Skeletal muscle tissue (tissue), 4 donors: ENCODE results near the gene MRPS17. TPM values are rescaled to one million over a fixed set of nuclear protein-coding genes. Genes with fewer than 3 reads are reported as not detected.

Source experiments
- H3K27ac ChIP-seq: one replicate; pipeline ENCODE4 v1.7.0; 2013; ENCODE audit warnings: mild to moderate bottlenecking, low read depth, low read length, inconsistent platforms
- H3K27me3 ChIP-seq, 3 donors: one replicate each; pipeline ENCODE4 v1.7.0; 2013; ENCODE audit warnings: low read length in 3 of 3; ENCODE audit not compliant: control insufficient read depth in 3 of 3, insufficient read depth in 3 of 3
- H3K36me3 ChIP-seq, 3 donors: one replicate each; pipeline ENCODE4 v1.7.0; 2013; ENCODE audit warnings: low read length in 3 of 3; ENCODE audit not compliant: control insufficient read depth in 3 of 3, insufficient read depth in 3 of 3
- H3K4me1 ChIP-seq, 3 donors: one replicate each; pipeline ENCODE4 v1.7.0; 2013; ENCODE audit warnings: low read length in 3 of 3, mild to moderate bottlenecking in 3 of 3; ENCODE audit not compliant: control insufficient read depth in 3 of 3, insufficient read depth in 3 of 3
- H3K4me3 ChIP-seq, 3 donors: one replicate each; pipeline ENCODE4 v1.7.0; 2013; ENCODE audit warnings: low read length in 3 of 3
- H3K9ac ChIP-seq, 3 donors: one replicate each; pipeline ENCODE4 v1.7.0; 2013; ENCODE audit warnings: low read length in 3 of 3, mild to moderate bottlenecking in 3 of 3, moderate library complexity in 2 of 3, low read depth in 1 of 3
- H3K9me3 ChIP-seq, 3 donors: one replicate each; pipeline ENCODE4 v1.7.0; 2013; ENCODE audit warnings: low read length in 3 of 3; ENCODE audit not compliant: control insufficient read depth in 3 of 3
- total RNA-seq: library from RNA; depleted of rRNA; stranded (reverse); fragments of >200 nt; gene quantifications from one replicate; pipeline ENCODE4 v1.2.3, GENCODE V29; 2014
- donor health status: Osteomylitis.

Gene MRPS17
- total RNA-seq, 1 donor from 2014 or later, result 22.4 TPM

DNA sequence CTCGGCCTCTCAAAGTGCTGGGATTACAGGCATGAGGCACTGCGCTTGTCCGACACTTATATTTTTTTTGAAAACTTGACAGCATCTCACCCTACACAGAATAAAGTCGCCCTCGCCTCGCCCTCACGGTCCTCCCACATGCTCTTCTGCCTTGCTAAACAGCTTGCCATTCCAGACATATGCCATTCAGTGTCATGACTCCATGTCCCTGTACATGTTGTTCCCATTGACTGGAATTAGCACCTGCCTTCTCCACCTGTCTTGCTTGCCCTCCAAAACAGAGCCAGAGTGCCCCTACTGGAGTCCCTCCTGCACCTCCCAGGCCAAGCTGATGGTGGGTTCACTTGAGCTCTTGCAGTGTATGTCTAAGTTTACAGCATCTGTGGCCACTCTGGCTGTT is 18.9 kb downstream of the MRPS17 start:
- peaks cover 39 to 65% (median 52%) of the 10 kb centered on the region in 3 donors for H3K4me1 ChIP-seq
- peak overlapping the region in 2 of 3 donors; percentile 42 to 78 for H3K9ac ChIP-seq
- H3K4me3 ChIP-seq, result peak overlapping the region; percentile 15 to 52 (median 47)
- H3K27ac ChIP-seq, result peak overlapping the region; percentile 88
- H3K27me3 ChIP-seq, result no peaks in the 10 kb centered on the region
- no peaks in the 10 kb centered on the region for H3K9me3 ChIP-seq
- peaks cover 0 to 6% (median 4%) of the 10 kb centered on the region in 3 donors for H3K36me3 ChIP-seq

DNA sequence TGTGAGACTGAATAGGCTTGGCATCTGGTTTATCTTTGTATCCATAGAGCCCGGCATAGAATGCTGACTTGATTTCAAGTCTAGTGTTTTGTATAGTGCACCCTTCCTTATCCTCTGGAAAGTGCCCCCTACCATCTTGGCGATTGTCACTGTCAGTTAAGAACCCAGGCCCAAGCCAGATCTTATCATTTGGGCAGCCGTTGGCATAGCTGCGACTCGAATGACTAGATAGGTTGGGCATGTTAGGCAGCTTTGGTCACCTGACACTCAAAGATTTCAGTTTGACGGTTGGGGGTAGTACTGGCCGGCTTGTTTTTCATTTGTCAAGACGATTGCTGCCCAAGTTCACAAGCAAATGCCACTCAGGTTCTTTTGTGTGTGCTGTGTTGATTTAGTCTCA is 19.3 kb downstream of the MRPS17 start:
- H3K27me3 ChIP-seq, result no peaks in the 10 kb centered on the region
- H3K9me3 ChIP-seq, result no peaks in the 10 kb centered on the region
- peak overlapping the region; percentile 42 to 78 (median 47) for H3K9ac ChIP-seq
- H3K36me3 ChIP-seq, result peaks cover 0 to 6% (median 4%) of the 10 kb centered on the region in 3 donors
- H3K4me1 ChIP-seq, result peaks cover 36 to 64% (median 52%) of the 10 kb centered on the region in 3 donors
- H3K4me3 ChIP-seq, result peak overlapping the region; percentile 31 to 52 (median 47)
- peak overlapping the region; percentile 88 for H3K27ac ChIP-seq

DNA sequence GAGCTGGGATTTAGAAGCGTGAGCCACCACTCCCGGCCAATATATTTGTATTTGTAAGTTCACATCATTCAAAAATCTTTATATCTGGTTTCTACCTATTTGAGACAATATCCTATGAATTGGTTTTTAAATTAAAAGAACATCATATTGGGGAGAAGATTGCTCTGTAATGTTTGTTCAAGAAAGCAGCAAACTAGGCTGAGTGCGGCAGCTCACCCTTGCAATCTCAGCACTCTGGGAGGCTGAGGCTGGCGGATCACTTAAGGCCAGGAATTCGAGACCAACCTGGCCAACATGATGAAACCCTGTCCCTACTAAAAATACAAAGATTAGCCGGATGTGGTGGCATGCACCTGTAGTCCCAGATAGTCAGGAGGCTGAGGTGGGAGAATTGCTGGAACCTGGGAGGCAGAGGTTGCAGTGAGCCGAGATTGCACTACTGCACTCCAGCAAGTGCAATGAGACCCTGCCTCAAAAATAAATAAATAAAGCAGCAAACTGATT is 22.1 kb downstream of the MRPS17 start:
- no peaks in the 10 kb centered on the region for H3K27me3 ChIP-seq
- H3K36me3 ChIP-seq, result peaks cover 0 to 12% (median 10%) of the 10 kb centered on the region in 3 donors
- peaks cover 24 to 52% (median 49%) of the 10 kb centered on the region in 3 donors for H3K4me1 ChIP-seq
- H3K9me3 ChIP-seq, result no peaks in the 10 kb centered on the region
- H3K27ac ChIP-seq, result peak overlapping the region; percentile 39
- H3K4me3 ChIP-seq, result no peak overlapping the region
- H3K9ac ChIP-seq, result no peak overlapping the region

DNA sequence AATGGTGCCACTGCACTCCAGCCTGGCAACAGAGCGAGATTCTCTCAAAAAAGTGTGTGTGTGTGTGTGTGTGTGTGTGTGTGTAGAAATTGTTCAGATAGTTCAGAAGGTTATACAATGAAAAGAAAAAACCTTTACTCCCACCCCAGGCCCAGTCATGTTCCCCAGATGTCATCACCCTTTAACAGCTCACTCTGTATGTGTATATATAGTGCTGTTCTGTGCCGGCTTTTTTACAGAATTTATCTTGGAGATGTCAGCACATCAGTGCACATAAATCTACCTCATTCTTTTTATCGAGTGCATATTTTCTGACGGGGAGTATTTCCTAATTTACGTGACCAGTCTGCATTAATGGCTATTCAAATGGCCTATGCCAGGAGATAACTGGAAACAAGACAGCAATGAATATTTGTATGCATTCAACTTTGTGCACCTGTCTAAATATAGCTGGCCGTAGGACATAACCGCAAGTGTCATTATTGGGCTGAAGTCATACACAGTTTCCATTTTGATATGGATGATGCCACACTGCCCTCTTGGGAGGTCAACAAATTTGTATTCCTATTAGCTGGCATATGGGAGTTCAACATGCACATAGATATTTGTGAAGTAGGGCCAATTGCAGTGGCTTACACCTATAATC is 24.4 kb downstream of the MRPS17 start:
- Histone ChIP-seq H3K9me3 (no peaks in the 10 kb centered on the region), H3K9ac (peak overlapping the region in 1 of 3 donors; percentile 25), H3K27me3 (no peaks in the 10 kb centered on the region), H3K36me3 (peaks cover 17 to 30% (median 21%) of the 10 kb centered on the region in 3 donors), H3K4me3 (peak overlapping the region in 1 of 3 donors; percentile 29), H3K27ac (peak overlapping the region; percentile 73), H3K4me1 (peaks cover 10 to 34% (median 28%) of the 10 kb centered on the region in 3 donors)

DNA sequence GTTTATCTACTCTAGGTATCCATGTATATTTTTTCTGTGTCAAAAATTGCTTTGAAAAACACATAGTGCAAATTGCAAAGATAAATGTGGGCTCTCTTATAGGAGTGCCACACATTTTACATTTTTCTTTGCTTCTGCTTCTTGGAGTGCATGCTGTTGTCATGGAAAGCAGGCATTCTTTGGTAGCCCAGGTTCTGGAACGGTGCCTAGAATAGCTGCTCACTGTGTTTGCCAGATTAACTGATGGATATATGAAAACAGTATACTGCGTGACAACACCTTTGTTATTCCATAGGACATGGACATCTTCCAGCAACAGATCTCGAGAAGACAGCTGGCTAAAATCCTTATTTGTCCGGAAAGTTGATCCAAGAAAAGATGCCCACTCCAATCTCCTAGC is 26.2 kb downstream of the MRPS17 start:
- Histone ChIP-seq H3K4me1 (peaks cover 6 to 26% (median 15%) of the 10 kb centered on the region in 3 donors), H3K9me3 (no peaks in the 10 kb centered on the region), H3K9ac (no peak overlapping the region), H3K27ac (no peak overlapping the region), H3K27me3 (no peaks in the 10 kb centered on the region), H3K36me3 (peaks cover 26 to 44% (median 33%) of the 10 kb centered on the region in 3 donors), H3K4me3 (no peak overlapping the region)

DNA sequence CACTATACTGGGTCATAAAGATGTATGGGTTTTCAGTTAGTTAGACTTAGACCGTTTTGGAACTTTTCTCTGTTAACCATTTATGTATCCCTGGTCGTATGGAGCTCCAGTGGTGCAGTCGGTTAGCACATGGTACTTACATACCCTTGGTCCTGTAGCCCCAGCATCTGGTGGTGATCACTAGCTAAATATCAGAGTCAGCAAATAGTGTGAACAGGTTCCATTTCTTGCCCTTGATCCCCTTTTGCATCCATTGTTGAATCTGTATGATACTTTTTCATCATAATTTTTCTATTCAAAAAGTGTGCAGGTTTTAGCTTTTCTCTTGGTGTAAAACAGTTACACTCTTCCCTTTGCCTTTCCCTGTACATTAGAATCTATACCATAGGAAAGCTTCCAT is 28.6 kb downstream of the MRPS17 start:
- no peak overlapping the region for H3K4me3 ChIP-seq
- H3K27me3 ChIP-seq, result no peaks in the 10 kb centered on the region
- no peaks in the 10 kb centered on the region for H3K9me3 ChIP-seq
- H3K4me1 ChIP-seq, result peaks cover 3 to 22% (median 9%) of the 10 kb centered on the region in 3 donors
- H3K9ac ChIP-seq, result no peak overlapping the region
- H3K27ac ChIP-seq, result no peak overlapping the region
- H3K36me3 ChIP-seq, result peaks cover 43 to 62% (median 48%) of the 10 kb centered on the region in 3 donors

DNA sequence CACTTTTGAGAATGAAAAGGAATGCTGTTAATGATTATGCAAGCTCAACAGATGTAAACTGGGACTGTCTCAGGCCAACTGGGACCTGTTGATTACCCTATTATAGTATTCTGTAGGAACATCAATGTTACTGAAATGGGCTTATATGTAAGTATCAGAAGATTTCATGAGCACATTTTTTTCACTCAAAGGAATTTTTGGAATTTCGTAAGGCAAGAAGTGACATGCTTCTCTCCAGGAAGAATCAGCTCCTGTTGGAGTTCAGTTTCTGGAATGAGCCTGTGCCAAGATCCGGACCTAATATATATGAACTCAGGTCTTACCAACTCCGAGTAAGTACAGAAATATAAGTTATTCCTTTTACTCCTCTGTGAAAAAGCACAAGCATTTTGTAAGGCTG is 31.9 kb downstream of the MRPS17 start:
- Histone ChIP-seq H3K27me3 (no peaks in the 10 kb centered on the region), H3K36me3 (peaks cover 48 to 73% (median 65%) of the 10 kb centered on the region in 3 donors), H3K27ac (no peak overlapping the region), H3K4me1 (no peaks in the 10 kb centered on the region), H3K4me3 (no peak overlapping the region), H3K9me3 (no peaks in the 10 kb centered on the region), H3K9ac (no peak overlapping the region)

DNA sequence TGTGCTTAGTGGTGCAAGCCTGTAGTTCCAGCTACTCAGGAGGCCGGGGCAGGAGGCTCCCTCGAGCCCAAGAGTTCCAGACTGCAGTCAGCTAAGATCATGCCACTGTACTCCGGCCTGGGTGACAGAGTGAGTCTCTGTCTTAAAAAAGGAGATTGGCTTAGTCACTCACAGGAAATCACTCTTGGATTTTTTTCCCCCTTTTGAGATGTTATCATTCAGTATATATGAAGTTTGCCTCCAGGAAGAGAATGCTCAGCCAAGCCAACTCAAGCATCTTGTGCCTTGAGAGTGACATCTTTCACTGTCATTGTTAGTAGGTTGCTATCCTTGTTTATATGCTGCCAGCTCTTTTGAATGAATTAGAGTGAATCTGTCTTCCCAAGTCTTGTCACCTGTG is 40.7 kb downstream of the MRPS17 start:
- H3K36me3 ChIP-seq, result peaks cover 40 to 55% (median 48%) of the 10 kb centered on the region in 3 donors
- no peak overlapping the region for H3K4me3 ChIP-seq

DNA sequence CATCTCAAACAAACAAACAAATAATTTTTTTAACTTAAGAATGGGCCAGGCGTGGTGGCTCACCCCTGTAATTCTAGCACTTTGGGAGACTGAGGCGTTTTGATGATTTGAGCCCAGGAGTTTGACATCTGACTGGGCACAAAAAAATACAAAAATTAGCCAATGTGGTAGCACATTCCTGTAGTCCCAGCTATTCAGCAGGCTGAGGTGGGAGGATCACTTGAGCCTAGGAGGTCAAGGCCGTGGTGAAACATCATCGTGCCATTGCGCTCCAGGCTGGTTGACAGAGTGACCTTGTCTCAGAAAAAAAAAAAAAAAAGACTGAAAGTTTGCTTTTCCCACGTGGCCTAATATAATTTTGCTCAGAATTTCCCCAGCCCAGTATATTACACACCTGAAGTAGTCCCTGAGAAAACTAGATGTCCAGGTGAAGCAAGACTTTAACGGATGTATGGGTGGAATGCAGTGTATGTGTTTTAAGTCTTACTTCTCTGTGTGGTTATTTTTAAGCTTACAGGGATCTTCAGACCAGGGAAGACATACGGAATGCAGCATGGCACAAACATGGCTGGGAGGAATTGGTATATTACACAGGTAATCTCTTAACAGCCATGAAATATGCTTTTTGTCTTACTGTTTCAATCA is 45.3 kb downstream of the MRPS17 start:
- H3K36me3 ChIP-seq, result peaks cover 39 to 59% (median 57%) of the 10 kb centered on the region in 3 donors
- H3K9ac ChIP-seq, result no peak overlapping the region
- no peaks in the 10 kb centered on the region for H3K4me1 ChIP-seq
- no peaks in the 10 kb centered on the region for H3K27me3 ChIP-seq
- H3K4me3 ChIP-seq, result no peak overlapping the region
- no peaks in the 10 kb centered on the region for H3K9me3 ChIP-seq
- no peak overlapping the region for H3K27ac ChIP-seq

More for the DNA sequence above, 40.7 kb downstream of the MRPS17 start:
- Histone ChIP-seq H3K9ac (no peak overlapping the region), H3K9me3 (no peaks in the 10 kb centered on the region), H3K4me1 (no peaks in the 10 kb centered on the region), H3K27ac (no peak overlapping the region), H3K27me3 (no peaks in the 10 kb centered on the region)

DNA sequence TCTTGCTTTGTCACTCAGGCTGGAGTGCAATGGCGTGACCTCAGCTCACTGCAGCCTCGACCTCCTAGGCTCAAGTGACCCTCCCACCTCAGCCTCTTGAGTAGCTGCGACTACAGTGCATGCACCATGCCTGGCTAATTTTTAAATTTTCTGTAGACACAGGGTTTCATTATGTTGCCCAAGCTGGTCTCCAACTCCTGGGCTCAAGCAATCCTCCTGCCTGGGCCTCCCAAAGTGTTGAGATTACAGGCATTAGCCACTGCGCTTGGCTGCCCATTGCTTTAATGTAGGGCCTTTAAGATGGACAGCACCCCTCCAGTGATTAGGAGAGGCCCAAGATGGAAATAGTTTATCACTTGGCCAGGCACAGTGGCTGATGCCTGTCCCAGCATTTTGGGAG is 52.1 kb downstream of the MRPS17 start:
- Histone ChIP-seq H3K27me3 (no peaks in the 10 kb centered on the region), H3K36me3 (peaks cover 4 to 14% (median 11%) of the 10 kb centered on the region in 3 donors), H3K4me3 (no peak overlapping the region), H3K4me1 (no peaks in the 10 kb centered on the region), H3K9me3 (no peaks in the 10 kb centered on the region), H3K27ac (no peak overlapping the region), H3K9ac (no peak overlapping the region)
